ENCODE data around the gene TMC2.

GRCh38 chr20:2518096-2518495, 18.3 kb upstream of the TMC2 start:
- TF ChIP-seq CTCF (IDR thresholded peaks at IDR 0.05) (no peak), EP300 (IDR thresholded peaks at IDR 0.05) (no peak), POLR2AphosphoS5 (IDR thresholded peaks at IDR 0.05) (no peak), POLR2A (IDR thresholded peaks at IDR 0.05) (no peak)

Measured in upper lobe of left lung (tissue), 4 donors.